C4-2B (cell line): ENCODE results near the gene HOMEZ.
"Not testable (repeated sequence)": the region's sequence is repeated elsewhere in the genome, so short reads cannot be mapped to it uniquely, and the experiment has no call there.

Experiments used
- CTCF ChIP-seq: fragments of 450-650 bp; conservative IDR thresholded peaks from 2 replicates; pipeline ENCODE4 v1.5.1; 2017; ENCODE audit warnings: mild to moderate bottlenecking
- ZFX ChIP-seq: fragments of 450-650 bp; IDR thresholded peaks from 2 replicates; pipeline ENCODE4 v1.6.1; 2017

- not testable (repeated sequence) for TF ChIP-seq CTCF, ZFX
Observed at GRCh38 chr14:23260849-23261248, 25.1 kb downstream of the HOMEZ start.
